NB4 (cell line): ENCODE results near the gene DLGAP4.

Source experiments
- DNase-seq: peaks from one replicate; pipeline ENCODE4 v3.0.0; 2010; ENCODE audit warnings: low read depth
- H3K4me3 ChIP-seq: one replicate; pipeline ENCODE4 v1.5.1; 2011; ENCODE audit warnings: mild to moderate bottlenecking, low read depth, low read length, moderate library complexity
- CTCF ChIP-seq: IDR thresholded peaks from one replicate; pipeline ENCODE4 v1.5.1; 2012; ENCODE audit warnings: low read depth, low read length
- MAX ChIP-seq: IDR thresholded peaks from 2 replicates; pipeline ENCODE4 v1.6.1; 2011; ENCODE audit warnings: low read depth, low read length
- MYC ChIP-seq: IDR thresholded peaks from 2 replicates; pipeline ENCODE4 v1.6.1; 2011; ENCODE audit warnings: low read depth, low read length
- POLR2A ChIP-seq: IDR thresholded peaks from 2 replicates; pipeline ENCODE4 v1.6.1; 2011; ENCODE audit warnings: mild to moderate bottlenecking; ENCODE audit not compliant: insufficient read length; ENCODE audit errors: extremely low read depth

Gene DLGAP4

GRCh38 chr20:36528875-36529417 is 222.8 kb downstream of the DLGAP4 start:
- DNase-seq = no peak
- no peak overlapping the region for H3K4me3 ChIP-seq
- no peak for TF ChIP-seq MAX
- no peak for TF ChIP-seq MYC

GRCh38 chr20:36532388-36532787 is 226.2 kb downstream of the DLGAP4 start:
- DNase-seq = no peak
- no peak overlapping the region for H3K4me3 ChIP-seq
- TF ChIP-seq MAX (no peak), CTCF (no peak), POLR2A (no peak), MYC (no peak)

- TF ChIP-seq MYC (no peak), MAX (no peak), CTCF (no peak), POLR2A (no peak)
- H3K4me3 ChIP-seq = no peak overlapping the region
- DNase-seq = no peak
Measured at GRCh38 chr20:36532822-36533221, 226.7 kb downstream of the DLGAP4 start.

- TF ChIP-seq POLR2A (no peak), CTCF (no peak), MYC (no peak), MAX (no peak)
- DNase-seq = no peak
- no peak overlapping the region for H3K4me3 ChIP-seq
Measured at GRCh38 chr20:36538026-36538722, 232.0 kb downstream of the DLGAP4 start.

- no peak overlapping the region for H3K4me3 ChIP-seq
- peak; percentile 25 for DNase-seq
- no peak for TF ChIP-seq CTCF
- TF ChIP-seq POLR2A = no peak
- TF ChIP-seq MAX = no peak
- TF ChIP-seq MYC = no peak
Measured at GRCh38 chr20:36540551-36541211, 234.5 kb downstream of the DLGAP4 start.

GRCh38 chr20:36541227-36541767 is 235.2 kb downstream of the DLGAP4 start, which contains the start of gene MYL9:
Gene MYL9, plus strand, starts transcription at chr20:36541519. Its CDS starts 3,366 bp downstream, at chr20:36544885.
- no peak for DNase-seq
- H3K4me3 ChIP-seq = no peak within 1 kb of the TSS
- TF ChIP-seq CTCF (no peak), MYC (no peak), MAX (no peak), POLR2A (no peak)
